Measurements from ENCODE around the gene TMEM183A.
A peak's percentile ranks its signal among the peaks of the same experiment; 100 is the strongest.
"Not testable (repeated sequence)": the region's sequence is repeated elsewhere in the genome, so short reads cannot be mapped to it uniquely, and the experiment has no call there.

Gene TMEM183A

GRCh38 chr1:202987922-202988583, 19.1 kb upstream of the TMEM183A start:
- DNase-seq, result no peak

- no peak for DNase-seq
Measured at GRCh38 chr1:202989879-202990278, 17.3 kb upstream of the TMEM183A start.

GRCh38 chr1:202991112-202991511, 16.1 kb upstream of the TMEM183A start:
- DNase-seq, result no peak

- DNase-seq, result no peak
Measured at GRCh38 chr1:202994756-202995155, 12.4 kb upstream of the TMEM183A start.

GRCh38 chr1:202998836-202999750, 8.1 kb upstream of the TMEM183A start:
- DNase-seq, result peak; percentile 31

GRCh38 chr1:203000217-203000944, 6.8 kb upstream of the TMEM183A start:
- no peak for DNase-seq

GRCh38 chr1:203001986-203002385, 5.2 kb upstream of the TMEM183A start:
- no peak for DNase-seq

- no peak for DNase-seq
Measured at GRCh38 chr1:203002951-203003350, 4.2 kb upstream of the TMEM183A start.

GRCh38 chr1:203005395-203006142, 1.6 kb upstream of the TMEM183A start:
- DNase-seq, result not testable (repeated sequence)

- DNase-seq, result no peak
Measured at GRCh38 chr1:203009185-203009584, 2.0 kb downstream of the TMEM183A start.

- DNase-seq, result no peak
Measured at GRCh38 chr1:203011582-203011981, 4.4 kb downstream of the TMEM183A start.

- DNase-seq, result no peak
Measured at GRCh38 chr1:203017061-203017460, 9.9 kb downstream of the TMEM183A start.

- no peak for DNase-seq
Measured at GRCh38 chr1:203017692-203018091, 10.5 kb downstream of the TMEM183A start.

GRCh38 chr1:203022855-203023254, 15.7 kb downstream of the TMEM183A start:
- DNase-seq, result not testable (repeated sequence)

- no peak for DNase-seq
Measured at GRCh38 chr1:203025686-203026030, 18.5 kb downstream of the TMEM183A start.

- DNase-seq, result peak; percentile 96
Measured at GRCh38 chr1:203026031-203026665, 19.0 kb downstream of the TMEM183A start, which contains the start of gene PPFIA4. Gene PPFIA4, plus strand, starts transcription at chr1:203026491. Its CDS starts 12,518 bp downstream, at chr1:203039009.

GRCh38 chr1:203026666-203027663, 19.8 kb downstream of the TMEM183A start:
- DNase-seq, result no peak

- DNase-seq, result no peak
Measured at GRCh38 chr1:203028067-203028783, 21.1 kb downstream of the TMEM183A start.

- no peak for DNase-seq
Measured at GRCh38 chr1:203028784-203029553, 21.8 kb downstream of the TMEM183A start.
